ENCODE measurements around the gene PRAMEF26.
"Not testable (repeated sequence)": the region's sequence is repeated elsewhere in the genome, so short reads cannot be mapped to it uniquely, and the experiment has no call there.

PRAMEF26 gene

DNA sequence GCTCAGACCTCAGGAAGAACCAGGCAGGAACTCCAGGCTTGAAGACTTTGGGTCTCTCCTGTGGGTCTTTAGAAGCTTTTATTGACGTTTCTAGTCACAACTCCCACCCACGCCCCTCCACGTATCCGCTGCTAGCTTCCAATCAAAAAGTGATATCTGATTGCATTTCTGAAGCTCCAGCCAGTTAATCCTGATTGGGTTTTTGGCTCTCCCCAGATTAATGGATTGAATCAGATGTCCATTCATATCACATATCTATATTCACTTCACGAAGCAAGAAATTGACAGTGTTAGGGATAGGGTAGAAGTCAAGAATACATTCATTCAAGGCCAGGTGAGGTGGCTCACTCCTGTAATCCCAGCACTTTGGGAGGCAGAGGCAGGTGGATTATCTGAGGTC lies at the start of gene PRAMEF26:
TSS of gene PRAMEF26 (minus strand) at position 101 of the 400 bp plus-strand sequence. CDS start 2,914 bp downstream, outside the sequence.
- intact Hi-C loops (cut with DNase I); DNase-seq: not testable (repeated sequence)

DNA sequence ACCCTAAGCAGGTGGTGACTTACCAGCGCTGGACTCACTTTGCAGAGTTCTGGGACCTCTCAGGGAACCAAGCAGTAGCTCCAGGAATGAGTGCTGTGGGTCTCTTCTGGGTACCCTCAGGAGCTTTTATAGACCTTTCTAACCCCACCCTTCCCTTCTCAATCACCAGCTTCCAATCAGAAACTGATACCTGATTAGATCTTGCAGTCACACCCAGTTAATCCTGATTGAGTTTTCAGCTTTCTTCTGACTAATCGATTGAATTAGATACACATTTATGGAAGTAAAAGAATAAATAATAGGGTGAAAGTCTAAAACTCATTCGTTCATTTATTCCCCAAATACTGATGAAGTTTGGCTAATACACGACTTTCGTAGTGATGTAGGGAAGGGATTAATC lies 45.5 kb upstream of the PRAMEF26 start, which contains the start of gene PRAMEF13:
TSS of gene PRAMEF13 (minus strand) at position 101 of the 400 bp plus-strand sequence. CDS start 1,820 bp downstream, outside the sequence.
- DNase-seq; intact Hi-C loops (cut with DNase I): not testable (repeated sequence)

DNA sequence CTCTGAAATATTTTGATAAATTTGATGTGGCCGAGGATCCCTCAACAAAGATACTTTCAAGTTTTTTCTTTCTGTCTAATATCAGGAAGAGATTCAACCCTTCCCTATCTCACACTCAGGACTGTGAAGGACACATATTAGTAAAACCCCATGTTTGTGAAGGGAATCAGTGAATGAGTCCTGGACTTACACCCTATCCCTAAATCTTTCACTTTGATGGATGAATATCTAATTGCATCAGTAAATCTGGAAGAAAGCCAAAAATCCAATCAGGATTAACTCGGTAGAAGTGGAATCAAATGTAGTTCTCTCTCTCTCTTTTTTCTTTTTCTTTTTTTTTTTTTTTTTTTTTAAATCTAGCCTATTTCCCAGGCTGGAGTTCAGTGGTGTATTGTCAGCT lies 15.7 kb upstream of the PRAMEF26 start, which contains the start of gene PRAMEF9:
TSS of gene PRAMEF9 (plus strand) at position 301 of the 400 bp plus-strand sequence. CDS start 3,433 bp downstream, outside the sequence.
- intact Hi-C loops (cut with DNase I); DNase-seq: not testable (repeated sequence)

DNA sequence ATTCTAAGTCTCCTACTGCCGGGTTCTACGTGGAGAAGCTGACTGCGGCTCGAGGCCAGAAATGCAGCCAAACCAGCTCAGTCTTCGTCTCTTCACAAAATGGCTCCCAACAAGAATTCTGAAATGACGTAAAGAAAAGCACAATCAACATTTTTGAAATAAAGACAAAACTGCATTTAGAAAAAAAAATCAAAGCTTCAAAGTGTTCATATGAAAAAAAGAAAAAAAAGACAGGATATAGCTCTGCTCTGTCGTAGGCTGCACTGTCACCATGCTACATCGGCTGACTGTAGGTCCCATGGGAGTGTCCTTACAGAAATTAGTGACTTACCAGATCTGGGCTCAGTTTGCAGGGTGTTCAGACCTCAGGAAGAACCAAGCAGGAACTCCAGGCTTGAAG lies 9.7 kb upstream of the PRAMEF26 start, which contains the start of gene HNRNPCL4:
TSS of gene HNRNPCL4 (minus strand) at position 101 of the 400 bp plus-strand sequence. CDS start 164 bp downstream, outside the sequence.
- intact Hi-C loops (cut with DNase I): not testable (repeated sequence)

DNA sequence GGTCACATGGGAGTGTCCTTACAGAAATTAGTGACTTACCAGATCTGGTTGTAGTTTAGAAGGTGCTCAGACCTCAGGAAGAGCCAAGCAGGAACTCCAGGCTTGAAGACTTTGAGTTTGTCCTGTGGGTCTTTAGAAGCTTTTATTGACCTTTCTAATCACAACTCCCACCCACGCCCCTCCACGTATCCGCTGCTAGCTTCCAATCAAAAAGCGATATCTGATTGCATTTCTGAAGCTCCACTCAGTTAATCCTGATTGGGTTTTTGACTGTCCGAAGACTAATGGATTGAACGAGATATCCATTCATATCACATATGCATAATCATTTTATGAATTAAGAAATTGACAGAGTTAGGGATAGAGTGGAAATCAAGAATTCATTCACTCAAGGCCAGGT lies 39.1 kb downstream of the PRAMEF26 start, which contains the start of gene HNRNPCL2:
TSS of gene HNRNPCL2 (minus strand) at position 101 of the 400 bp plus-strand sequence. CDS start 454 bp downstream, outside the sequence.
- DNase-seq: peak in 1 of 10 donors; percentile 3
- intact Hi-C loops (cut with DNase I): not testable (repeated sequence)

More for the DNA sequence above, 9.7 kb upstream of the PRAMEF26 start, which contains the start of gene HNRNPCL4:
- not testable (repeated sequence) for DNase-seq

Data from posterior cingulate gyrus (tissue), 11 donors.